Measurements from ENCODE around the gene SH3BP5. TPM values are rescaled to one million over a fixed set of nuclear protein-coding genes. Genes with fewer than 3 reads are reported as not detected.

The SH3BP5 gene
- total RNA-seq, 1 donor from 2014 or later = 9.7 TPM

DNA sequence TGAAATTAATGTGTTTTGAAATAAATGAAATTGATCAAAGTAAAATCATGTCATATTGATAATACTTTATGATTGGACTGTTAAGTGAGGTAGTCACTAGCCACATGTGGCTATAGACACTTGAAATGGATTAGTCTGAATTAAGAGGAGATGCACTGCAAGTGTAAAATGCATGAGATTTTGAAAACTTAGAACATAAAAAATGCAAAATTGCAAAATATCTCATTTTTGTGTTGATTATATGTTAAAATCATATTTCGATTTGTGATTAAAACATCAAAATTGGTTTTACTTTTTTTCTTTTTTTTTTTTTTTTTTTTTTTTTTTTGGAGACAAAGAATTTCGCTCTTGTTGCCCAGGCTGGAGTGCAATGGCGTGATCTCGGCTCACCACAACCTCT lies 103.1 kb downstream of the SH3BP5 start:
- intact Hi-C loops (cut with micrococcal nuclease) = no loop called here
- DNase-seq = no peak
- ATAC-seq = no peak

DNA sequence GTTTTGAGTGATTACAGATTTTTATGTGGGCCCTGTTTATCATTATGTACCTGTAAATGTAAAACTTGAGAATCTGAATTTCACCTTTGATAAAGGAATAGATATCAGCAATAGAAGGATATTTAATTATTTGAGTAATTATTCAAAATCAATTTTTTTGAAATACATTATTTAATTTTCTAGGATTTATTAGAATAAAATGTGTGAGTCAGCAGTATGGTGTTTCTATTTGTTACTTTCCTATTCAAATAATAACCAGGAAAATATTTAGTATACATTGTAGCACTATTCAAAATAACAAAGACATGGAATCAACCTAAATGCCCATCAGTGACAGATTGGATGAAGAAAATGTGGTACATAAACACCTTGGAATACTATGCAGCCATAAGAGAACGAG lies 104.2 kb downstream of the SH3BP5 start:
- no peak for DNase-seq
- ATAC-seq = no peak
- intact Hi-C loops (cut with micrococcal nuclease) = no loop called here

DNA sequence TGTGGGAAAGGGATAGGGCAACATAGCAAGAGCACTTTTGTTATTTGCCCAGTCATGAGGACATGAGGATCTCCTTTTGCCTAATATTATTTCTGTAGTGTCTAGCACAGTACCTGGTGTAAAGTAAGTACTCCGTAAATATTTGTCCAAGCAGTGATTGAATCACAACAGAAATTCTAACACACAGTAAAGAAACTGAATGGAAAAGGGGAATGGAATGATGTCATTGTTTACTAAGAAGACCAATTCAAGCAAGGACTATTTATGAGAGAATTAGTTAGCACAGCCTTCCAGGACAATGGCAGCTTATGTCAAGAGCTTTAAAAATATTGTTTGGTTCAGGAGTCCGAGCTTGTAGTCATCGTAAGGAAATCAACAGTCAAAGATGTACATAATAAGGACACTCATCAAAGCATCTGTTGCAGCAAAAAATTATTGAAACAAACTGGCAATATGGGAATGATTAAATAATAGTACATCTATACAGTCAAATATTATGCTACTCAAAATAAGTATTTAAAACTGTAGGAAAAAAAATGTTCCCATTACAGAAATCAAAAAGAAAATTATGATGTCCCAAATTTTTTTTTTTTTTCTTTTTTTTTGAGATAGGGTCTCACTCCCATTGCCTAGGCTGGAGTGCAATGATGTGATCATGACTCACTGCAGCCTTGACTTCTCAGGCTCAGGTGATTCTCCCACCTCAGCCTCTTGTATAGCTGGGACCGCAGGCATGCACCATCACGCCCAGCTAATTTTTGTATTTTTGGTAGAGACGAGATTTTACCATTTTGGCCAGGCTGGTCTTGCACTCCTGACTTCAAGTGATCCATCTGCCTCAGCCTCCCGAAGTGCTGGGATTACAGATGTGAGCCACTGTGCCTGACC lies 108.5 kb downstream of the SH3BP5 start:
- intact Hi-C loops (cut with micrococcal nuclease) = no loop called here
- DNase-seq = no peak
- no peak for ATAC-seq

DNA sequence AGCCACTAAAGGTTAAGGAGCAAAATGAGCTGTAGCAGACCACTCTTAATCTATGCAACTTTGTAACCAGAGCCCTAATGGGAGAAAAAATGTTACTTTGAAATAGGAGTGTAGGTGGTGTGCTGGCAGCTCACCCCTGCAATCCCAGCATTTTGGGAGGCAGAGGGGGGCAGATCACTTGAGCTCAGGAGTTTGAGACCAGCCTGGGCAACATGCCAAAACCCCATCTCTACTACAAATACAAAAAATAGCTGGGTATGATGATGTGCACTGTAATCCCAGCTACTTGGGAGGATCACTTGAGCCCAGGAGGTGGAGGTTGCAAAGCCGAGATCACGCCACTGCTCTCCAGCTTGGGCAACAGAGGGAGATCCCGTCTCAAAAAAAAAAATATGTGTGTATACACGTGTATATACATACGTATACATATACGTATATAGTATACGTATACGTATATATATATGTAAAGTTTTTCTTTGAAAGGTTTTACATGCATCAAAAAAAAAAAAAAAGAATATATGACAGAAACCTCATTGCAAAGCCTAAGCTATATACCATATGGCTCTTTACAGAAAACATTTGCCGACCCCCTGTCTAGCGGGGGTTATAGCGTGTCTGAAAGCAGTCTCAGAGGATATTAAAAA lies 110.7 kb downstream of the SH3BP5 start:
- intact Hi-C loops (cut with micrococcal nuclease) = no loop called here
- DNase-seq = no peak
- ATAC-seq = no peak

DNA sequence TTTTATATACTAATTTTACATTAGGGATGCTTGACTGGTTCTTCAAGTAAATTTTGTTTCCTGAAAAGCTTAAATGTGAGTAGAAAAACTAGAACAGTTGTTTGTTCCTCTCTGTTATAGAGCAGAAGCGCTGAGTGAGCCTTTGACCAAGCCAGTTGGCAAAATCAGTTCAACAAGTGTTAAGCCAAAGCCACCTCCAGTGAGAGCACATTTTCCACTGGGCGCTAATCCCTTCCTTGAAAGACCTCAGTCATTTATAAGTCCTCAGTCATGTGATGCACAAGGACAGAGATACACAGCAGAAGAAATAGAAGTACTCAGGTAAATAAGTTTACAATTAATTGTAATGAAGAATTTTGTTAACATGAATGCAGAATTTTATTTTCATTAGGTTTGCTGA lies 111.7 kb downstream of the SH3BP5 start:
- intact Hi-C loops (cut with micrococcal nuclease) = no loop called here
- no peak for ATAC-seq

DNA sequence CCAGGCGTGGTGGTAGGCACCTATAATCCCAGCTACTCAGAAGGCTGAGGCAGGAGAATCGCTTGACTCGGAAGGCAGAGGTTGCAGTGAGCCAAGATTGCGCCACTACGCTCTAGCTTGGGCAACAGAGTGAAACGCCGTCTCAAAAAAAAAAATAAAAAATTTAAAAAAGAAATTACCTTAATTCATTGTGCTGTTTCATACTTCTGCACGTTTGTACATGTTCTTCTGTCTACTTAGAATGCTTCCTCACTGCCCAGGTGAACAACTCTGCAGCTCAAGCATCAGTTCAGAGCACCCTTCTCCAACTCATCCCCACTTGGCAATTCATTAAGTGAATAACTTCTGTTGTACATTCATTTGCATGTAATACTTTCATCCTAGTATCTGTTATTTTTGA lies 112.3 kb downstream of the SH3BP5 start:
- ATAC-seq (no peak), DNase-seq (no peak)
- intact Hi-C loops (cut with micrococcal nuclease) = no loop called here

More for the DNA sequence above, 111.7 kb downstream of the SH3BP5 start:
- DNase-seq = no peak

DNA sequence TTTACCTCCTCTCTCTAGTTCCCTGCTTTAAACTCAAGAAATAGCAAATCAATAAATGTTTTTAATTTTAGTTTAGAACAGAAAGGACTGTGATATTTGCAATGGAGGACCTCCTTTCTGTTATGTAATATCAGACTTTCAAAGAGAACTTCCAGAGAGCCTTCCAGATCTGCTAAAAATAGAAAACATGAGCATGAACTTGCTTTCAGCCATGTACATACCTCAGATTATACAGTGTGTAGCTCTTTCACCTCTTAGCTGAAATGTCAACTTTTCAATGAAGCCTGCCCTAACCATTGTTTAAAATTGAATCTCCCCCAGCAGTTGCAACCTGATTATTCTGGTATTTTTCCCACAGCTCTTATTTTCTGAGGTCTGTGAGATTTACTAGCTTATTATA lies 113.7 kb downstream of the SH3BP5 start:
- intact Hi-C loops (cut with micrococcal nuclease) = no loop called here
- DNase-seq (no peak), ATAC-seq (peak; percentile 93)

DNA sequence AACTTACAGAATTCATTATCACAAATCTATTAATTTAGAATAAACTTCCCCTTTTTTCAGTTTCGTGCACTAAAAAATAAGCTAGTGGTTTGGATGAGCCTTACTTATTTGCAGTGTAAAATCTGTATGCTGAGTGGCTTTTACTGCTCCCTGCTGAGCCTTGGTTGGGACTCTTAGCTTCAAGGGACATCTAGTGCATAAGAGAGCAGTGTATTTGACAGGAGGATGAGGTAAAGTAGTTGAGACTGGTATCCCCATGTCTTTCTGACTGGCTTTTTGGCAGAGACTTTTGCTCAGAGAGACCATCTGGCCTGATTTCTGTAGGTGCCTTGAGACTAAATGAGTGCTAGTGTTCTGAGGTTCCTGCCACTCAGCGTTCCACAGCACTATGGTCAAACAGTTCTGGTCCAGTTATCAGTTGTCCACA lies 114.5 kb downstream of the SH3BP5 start:
- intact Hi-C loops (cut with micrococcal nuclease) = no loop called here
- peak; percentile 86 for ATAC-seq
- DNase-seq = no peak

DNA sequence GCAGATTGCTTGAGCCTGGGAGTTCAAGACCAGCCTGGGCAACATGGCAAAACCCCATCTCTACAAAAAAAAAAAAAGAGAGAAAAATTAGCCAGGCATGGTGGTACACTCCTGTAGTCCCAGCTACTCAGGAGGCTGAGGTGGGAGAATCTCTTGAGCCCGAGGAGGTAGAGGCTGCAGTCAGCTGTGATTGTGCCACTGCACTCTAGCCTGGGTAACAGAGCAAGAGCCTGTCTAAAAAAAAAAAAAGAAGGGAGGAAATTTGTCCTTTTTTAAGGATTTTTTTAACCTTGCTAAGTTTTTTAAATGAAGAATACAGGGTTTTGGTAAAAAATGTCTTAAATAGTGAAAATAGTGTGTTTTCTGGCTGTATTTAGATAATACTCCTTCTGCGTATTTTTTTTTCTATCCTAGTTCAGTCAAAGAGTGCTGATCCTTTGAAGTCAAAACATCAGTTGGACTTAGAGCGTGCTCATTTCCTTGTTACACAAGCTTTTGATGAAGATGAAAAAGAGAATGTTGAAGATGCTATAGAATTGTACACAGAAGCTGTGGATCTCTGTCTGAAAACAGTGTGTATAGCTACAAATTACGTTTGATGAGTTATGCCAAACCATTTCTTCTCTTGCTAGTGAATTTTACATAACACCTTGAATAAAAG lies 115.2 kb downstream of the SH3BP5 start:
- ATAC-seq (no peak), DNase-seq (no peak)
- intact Hi-C loops (cut with micrococcal nuclease) = no loop called here

DNA sequence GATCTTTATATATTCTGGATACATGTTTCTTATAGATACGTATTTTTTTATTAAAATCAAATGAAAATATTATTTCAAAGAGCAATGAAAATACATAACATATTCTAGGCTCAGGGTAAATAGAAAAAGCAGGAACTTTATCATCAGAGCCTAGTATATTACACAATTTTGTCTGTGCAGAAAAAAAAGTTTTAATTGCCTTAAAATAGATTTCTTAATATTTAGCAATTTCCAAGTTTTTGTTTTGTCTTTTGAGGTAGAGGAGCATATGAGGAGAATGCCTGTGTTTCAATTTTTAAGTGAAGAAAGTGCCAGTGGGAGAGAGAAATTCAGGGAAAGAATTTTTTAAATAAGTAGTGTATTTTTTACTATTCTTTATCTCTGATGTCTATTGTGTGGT lies 115.9 kb downstream of the SH3BP5 start:
- ATAC-seq (no peak), DNase-seq (no peak)
- intact Hi-C loops (cut with micrococcal nuclease) = no loop called here

DNA sequence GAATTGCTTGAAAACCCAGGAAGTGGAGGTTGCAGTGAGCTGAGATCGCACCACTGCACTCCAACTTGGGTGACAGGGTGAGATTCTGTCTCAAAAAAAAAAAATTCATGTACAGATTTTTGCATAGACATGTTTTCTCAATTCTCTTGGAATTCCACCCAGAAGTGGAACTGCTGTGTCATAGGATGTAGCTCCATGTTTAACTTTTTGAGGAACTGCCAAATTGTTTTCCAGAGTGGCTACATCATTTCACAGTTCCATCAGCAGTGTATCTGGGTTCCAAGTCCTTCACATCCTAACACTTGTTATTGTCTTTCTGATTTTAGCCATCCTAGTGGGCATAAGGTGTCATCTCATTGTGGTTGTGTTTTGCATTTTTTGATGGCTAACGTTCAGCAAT lies 116.4 kb downstream of the SH3BP5 start:
- no peak for DNase-seq
- ATAC-seq = no peak
- intact Hi-C loops (cut with micrococcal nuclease) = no loop called here

DNA sequence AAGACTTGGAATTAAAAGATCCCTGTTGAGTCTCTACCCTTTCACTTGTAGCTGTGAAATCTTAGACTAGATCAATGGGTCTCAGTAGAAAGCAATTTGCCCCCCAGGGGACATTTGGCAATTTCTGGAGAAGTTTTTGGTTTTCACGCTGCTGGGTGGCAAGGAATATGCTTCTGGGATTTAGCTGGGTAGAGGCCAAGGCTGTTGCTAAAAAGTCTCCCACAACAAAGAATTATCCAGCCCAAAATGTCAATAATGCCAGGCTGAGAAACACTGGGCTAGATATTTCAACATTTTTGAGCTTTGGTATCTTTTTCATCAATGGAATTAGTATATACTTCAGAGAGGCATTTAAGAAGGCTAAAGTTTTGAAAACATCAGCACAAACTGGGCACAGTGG lies 117.6 kb downstream of the SH3BP5 start:
- intact Hi-C loops (cut with micrococcal nuclease) = no loop called here
- DNase-seq (no peak), ATAC-seq (no peak)

DNA sequence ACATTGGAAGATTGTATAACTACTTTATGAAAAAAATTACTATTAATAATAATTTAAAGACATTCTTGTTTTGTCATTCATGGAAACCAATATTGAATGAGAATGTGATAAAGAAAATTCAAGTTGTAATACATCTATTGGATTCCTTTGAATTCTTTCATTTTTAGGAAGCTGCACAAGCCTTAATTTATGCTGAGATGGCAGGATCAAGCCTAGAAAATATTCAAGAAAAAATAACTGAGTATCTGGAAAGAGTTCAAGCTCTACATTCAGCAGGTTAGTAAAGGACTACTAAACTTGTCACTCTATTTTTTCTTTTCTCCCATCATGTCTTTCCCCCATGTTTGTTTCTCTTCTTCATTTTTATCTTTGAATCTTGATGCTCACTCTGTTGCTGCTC lies 120.4 kb downstream of the SH3BP5 start:
- no peak for ATAC-seq
- intact Hi-C loops (cut with micrococcal nuclease) = no loop called here

DNA sequence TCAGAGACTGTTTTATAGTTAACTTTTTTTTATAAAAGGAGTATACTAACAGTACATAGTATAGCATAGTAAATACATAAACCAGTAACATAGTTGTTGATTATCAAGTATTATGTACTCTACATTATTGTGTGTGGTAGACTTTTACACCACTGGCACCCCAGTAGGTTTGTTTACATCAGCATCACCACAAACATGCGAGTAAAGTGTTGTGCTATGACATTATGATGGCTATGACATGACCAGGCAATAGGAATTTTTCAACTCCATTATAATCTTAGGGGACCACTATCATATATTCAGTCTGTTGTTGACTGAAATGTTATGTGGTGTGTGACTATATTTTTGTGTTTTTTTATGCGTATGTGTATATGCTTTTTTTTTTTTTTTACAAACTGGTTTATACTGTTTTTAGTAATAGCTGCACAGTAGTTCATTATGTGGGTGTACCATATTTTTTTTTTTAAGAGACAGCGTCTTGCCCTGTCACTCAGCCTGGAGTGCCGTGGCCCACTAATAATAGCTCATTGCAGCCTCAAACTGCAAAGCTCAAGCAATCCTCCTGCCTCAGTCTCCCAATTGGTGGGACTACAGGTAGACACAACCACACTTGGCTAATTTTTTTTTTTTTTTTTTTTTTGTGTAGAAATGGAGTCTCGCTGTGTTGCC lies 124.4 kb downstream of the SH3BP5 start:
- DNase-seq (no peak), ATAC-seq (no peak)
- intact Hi-C loops (cut with micrococcal nuclease) = no loop called here

More for the DNA sequence above, 120.4 kb downstream of the SH3BP5 start:
- DNase-seq = no peak

DNA sequence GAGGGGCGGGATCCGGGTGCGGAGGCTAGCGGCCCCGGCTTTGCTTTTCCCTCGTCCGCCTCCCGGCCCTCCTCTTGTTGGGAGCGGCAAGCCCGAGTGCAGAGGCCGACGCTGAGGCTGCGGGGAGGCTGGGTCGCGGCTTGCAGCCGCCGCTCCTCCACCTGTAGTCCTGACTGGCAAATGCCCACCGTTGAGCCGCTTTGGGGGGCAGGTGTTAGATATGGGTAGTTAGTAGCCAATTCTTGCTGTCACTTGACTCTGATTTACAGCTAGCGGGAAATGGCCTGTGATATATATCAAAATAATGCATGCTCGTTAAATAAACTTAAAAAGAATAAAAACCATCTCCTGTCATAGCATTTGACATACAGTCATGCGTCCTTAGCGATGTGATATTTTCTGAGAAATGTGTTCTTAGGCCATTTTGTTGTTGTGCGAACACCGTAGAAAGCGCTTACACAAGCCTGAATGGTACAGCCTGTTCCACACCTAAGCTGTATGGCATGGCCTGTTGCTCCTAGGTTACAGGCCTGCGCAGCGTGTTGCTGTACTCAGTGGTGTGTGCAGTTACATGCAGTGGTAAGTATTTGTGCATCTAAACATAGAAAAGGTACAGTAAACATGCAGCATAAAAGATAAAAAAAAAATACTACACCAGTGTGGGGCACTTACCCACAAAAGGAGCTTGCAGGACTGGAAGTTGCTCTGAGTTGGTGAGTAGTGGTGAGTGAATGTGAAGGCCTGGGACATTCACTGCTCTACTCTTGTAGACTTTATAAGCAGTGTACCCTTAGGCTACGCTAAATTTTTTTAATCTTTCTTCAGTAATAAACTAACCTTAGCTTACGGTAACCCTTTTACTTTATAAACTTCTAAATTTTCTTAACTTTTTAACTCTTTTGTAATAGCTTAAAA lies 125.5 kb downstream of the SH3BP5 start:
- DNase-seq = peak; percentile 31
- ATAC-seq = peak; percentile 69
- intact Hi-C loops (cut with micrococcal nuclease) = no loop called here

DNA sequence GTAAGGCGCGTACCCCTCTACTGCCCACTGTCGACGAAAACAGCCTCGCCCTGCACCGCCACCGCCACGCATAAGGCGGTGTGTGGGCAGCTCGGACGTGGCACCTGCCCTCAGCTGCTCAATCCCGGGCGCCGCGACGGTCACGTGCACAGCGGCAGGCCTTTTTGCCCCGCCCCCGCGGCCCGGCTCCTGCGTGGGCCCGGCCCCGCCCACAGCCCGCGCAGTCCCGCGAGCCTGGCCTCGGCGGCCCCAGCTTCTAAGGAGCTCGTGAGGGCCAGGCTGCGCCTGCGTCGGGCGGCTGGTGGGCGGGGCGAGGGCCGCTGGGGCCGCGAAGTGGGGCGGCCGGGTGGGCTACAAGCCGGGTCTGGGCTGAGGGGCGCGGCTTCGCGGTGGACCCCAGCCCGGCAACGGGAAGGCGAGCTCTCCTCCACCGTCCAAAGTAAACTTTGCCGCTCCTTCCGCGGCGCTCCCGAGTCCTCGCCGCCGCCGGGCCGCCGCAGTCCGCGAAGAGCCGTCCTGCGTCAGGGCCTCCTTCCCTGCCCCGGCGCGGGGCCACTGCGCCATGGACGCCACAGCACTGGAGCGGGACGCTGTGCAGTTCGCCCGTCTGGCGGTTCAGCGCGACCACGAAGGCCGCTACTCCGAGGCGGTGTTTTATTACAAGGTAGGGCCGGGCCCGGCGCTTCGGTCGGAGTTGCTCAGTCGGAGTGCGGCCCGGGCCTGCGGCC lies 126.3 kb downstream of the SH3BP5 start, which contains the start of gene CAPN7:
CAPN7 (plus strand) TSS at position 313 of the 728 bp plus-strand sequence; CDS start at position 563, 250 bp downstream.
- ATAC-seq = peak; percentile 99
- DNase-seq = peak; percentile 99
- intact Hi-C loops (cut with micrococcal nuclease) = no loop called here

DNA sequence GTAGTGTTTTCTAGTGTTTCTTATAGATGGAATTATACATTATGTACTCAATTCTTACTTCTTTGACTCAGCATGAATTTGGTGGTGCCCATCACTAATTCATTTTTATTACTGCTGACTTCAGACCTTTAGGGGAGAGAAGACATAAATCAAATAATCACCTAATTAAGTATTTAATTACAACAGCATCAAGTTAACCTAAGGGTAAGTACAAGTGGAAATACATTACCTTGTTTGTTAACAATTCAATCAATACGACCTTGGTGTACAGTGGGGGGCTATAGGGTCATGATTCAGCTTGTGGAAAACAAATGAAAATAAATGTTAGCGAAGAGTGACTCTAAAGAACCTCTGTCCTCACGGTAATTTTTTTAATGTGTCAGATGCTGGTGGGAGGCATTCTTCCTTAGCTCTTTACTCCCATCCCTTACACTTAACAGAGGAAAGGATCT lies 126.9 kb downstream of the SH3BP5 start:
- intact Hi-C loops (cut with micrococcal nuclease) = no loop called here
- DNase-seq (no peak), ATAC-seq (no peak)
